CD4-positive, alpha-beta T cell (primary cell): ENCODE results near the gene TRIM71. TPM values are rescaled to one million over a fixed set of nuclear protein-coding genes. Genes with fewer than 3 reads are reported as not detected.
"Not testable (repeated sequence)": the region's sequence is repeated elsewhere in the genome, so short reads cannot be mapped to it uniquely, and the experiment has no call there.

Source experiments
- ATAC-seq: fragments of 200-7000 bp; cut with Tn5 transposase; one replicate; pipeline ENCODE4 v1.10.0; 2022; ENCODE audit warnings: mild to moderate bottlenecking; ENCODE audit not compliant: poor library complexity
- CTCF ChIA-PET: fragments of 350-600 bp; sonication (Branson Sonifier 250); formaldehyde crosslinking; loops from one replicate; lab custom pipeline; 2021; ENCODE audit warnings: antibody characterized with exemption, inconsistent platforms; lab: Charles Lee
- POLR2A ChIA-PET: fragments of 350-600 bp; sonication (Branson Sonifier 250); formaldehyde crosslinking; loops from one replicate; lab custom pipeline; 2021; ENCODE audit warnings: antibody characterized with exemption, inconsistent platforms; lab: Charles Lee
- DNase-seq, 14 experiments: peaks; one replicate each; pipeline ENCODE4 v3.0.0-alpha.2; 2013 to 2020; ENCODE audit warnings: mixed read lengths in 2 of 14
- H3K27ac ChIP-seq, 2 donors: one replicate each; pipeline versions ENCODE4 v1.5.1 to v1.7.0; 2013; ENCODE audit warnings: low read length in 2 of 2, low read depth in 1 of 2, mild to moderate bottlenecking in 1 of 2
- H3K27me3 ChIP-seq, 2 experiments: 1 replicate in 1 of 2; 2 replicates in 1 of 2; pipeline versions ENCODE4 v1.6.1 to v1.7.0; 2013; ENCODE audit warnings: low read length in 2 of 2, control low read depth in 1 of 2, mild to moderate bottlenecking in 1 of 2, moderate library complexity in 1 of 2; ENCODE audit not compliant: insufficient read depth in 2 of 2, control insufficient read depth in 1 of 2
- H3K36me3 ChIP-seq: one replicate; pipeline ENCODE4 v1.6.1; 2013; ENCODE audit warnings: low read length, control low read depth; ENCODE audit not compliant: insufficient read depth
- H3K4me1 ChIP-seq: one replicate; pipeline ENCODE4 v1.6.1; 2013; ENCODE audit warnings: low read length, control low read depth; ENCODE audit not compliant: insufficient read depth
- H3K4me3 ChIP-seq: one replicate; pipeline ENCODE4 v1.5.1; 2013; ENCODE audit warnings: mild to moderate bottlenecking, low read length, moderate library complexity
- H3K9me3 ChIP-seq, 2 experiments: 1 replicate in 1 of 2; 2 replicates in 1 of 2; pipeline versions ENCODE4 v1.6.1 to v1.7.0; 2013; ENCODE audit warnings: low read length in 2 of 2, mild to moderate bottlenecking in 2 of 2, control low read depth in 1 of 2, moderate library complexity in 1 of 2; ENCODE audit not compliant: control insufficient read depth in 1 of 2, insufficient read depth in 1 of 2
- H3K27ac Mint-ChIP-seq: one replicate; pipeline ENCODE4 v1.8.0; 2020; ENCODE audit warnings: mixed read lengths
- H3K27me3 Mint-ChIP-seq: one replicate; pipeline ENCODE4 v1.8.0; 2021; ENCODE audit warnings: mixed read lengths
- H3K36me3 Mint-ChIP-seq: one replicate; pipeline ENCODE4 v1.8.0; 2021; ENCODE audit warnings: low read depth, mixed read lengths
- H3K4me1 Mint-ChIP-seq: one replicate; pipeline ENCODE4 v1.8.0; 2021; ENCODE audit warnings: low read depth, mixed read lengths
- H3K4me3 Mint-ChIP-seq: one replicate; pipeline ENCODE4 v1.8.0; 2020; ENCODE audit warnings: mild to moderate bottlenecking, mixed read lengths
- H3K9me3 Mint-ChIP-seq: one replicate; pipeline ENCODE4 v1.8.0; 2020; ENCODE audit warnings: mixed read lengths
- intact Hi-C, 2 experiments: fragments of 100-400 bp; cut with DNase I in 1 of 2; cut with micrococcal nuclease in 1 of 2; formaldehyde crosslinking; loops; one replicate each; pipeline versions ENCODE4 v1.15.1 to v1.9.0; 2023 to 2025; cut with DNase I, micrococcal nuclease
- total RNA-seq, 174 experiments: library from RNA in 2 of 174; stranded (reverse) in 2 of 174; gene quantifications; one replicate each; pipeline ENCODE4 v1.2.3 and lab custom pipeline; 2021 to 2026
- TF ChIP-seq, protein P1 (sequence below): fragments of 200-600 bp; IDR thresholded peaks from one replicate; pipeline ENCODE4 v1.8.0; 2022; ENCODE audit warnings: antibody characterized with exemption, mild to moderate bottlenecking

TRIM71 gene
- total RNA-seq, 2 experiments from 2014 or later: 0.03 TPM; not detected in 1

DNA sequence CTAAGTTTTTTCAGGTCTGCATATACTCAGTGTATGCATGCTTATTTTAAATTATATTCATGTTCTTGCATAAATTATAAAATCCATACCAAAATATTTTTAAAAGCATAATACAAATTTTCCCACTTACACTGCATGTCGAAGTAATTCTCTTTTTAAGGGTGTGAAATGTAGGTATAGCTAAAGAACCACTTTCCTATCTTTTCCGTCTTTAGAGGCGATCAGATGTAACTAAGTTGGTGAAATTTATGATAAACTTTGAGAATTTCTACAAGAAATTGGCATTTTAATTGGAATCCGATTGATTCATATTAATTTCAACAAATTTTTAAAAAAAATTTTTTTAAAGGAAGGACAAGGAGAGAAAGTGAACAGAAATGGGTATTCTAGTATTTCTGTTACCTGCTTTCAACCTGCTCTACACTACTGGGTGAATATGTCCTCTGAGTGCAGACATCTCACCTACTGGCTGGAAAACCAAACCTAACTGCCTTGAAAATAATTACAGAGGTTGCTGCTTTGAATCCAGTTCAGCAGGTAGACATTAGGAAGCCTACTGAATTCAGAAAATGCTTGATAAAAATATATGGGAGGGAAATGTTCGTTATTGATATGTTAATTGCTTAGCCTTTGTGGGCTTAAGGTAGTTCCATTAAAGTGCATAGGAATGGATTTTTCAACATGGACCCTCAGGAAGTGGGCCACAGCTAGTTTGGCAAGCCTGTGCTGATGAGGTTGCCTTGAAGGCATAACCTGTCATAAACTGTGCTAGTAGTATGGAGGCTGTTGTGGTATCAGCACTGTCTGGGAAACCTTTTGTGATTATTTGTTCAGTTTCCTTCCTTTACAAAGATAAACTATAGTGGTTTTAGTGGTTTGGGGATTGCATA is 5.1 kb downstream of the TRIM71 start:
- CTCF ChIA-PET: no interaction called here
- Mint-ChIP-seq H3K4me1 (no peaks in the 10 kb centered on the region), H3K36me3 (no peaks in the 10 kb centered on the region), H3K4me3 (no peak overlapping the region), H3K27me3 (peaks cover 58% of the 10 kb centered on the region), H3K27ac (no peak overlapping the region), H3K9me3 (no peaks in the 10 kb centered on the region)
- Histone ChIP-seq H3K9me3 (peaks cover 0 to 5% of the 10 kb centered on the region in 2 experiments), H3K27ac (no peak overlapping the region), H3K4me3 (no peak overlapping the region), H3K27me3 (peaks cover 13 to 29% of the 10 kb centered on the region in 2 experiments), H3K36me3 (no peaks in the 10 kb centered on the region), H3K4me1 (peaks cover 2% of the 10 kb centered on the region)
- POLR2A ChIA-PET: interaction anchor here (0.6 kb wide), 1 partner anchor 488 kb away, joined by 4 read pairs; no protein-coding TSS in a partner anchor
- ATAC-seq (no peak), DNase-seq (no peak)
- TF ChIP-seq, protein P1, sequence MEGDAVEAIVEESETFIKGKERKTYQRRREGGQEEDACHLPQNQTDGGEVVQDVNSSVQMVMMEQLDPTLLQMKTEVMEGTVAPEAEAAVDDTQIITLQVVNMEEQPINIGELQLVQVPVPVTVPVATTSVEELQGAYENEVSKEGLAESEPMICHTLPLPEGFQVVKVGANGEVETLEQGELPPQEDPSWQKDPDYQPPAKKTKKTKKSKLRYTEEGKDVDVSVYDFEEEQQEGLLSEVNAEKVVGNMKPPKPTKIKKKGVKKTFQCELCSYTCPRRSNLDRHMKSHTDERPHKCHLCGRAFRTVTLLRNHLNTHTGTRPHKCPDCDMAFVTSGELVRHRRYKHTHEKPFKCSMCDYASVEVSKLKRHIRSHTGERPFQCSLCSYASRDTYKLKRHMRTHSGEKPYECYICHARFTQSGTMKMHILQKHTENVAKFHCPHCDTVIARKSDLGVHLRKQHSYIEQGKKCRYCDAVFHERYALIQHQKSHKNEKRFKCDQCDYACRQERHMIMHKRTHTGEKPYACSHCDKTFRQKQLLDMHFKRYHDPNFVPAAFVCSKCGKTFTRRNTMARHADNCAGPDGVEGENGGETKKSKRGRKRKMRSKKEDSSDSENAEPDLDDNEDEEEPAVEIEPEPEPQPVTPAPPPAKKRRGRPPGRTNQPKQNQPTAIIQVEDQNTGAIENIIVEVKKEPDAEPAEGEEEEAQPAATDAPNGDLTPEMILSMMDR: no peak
- intact Hi-C loops: no loop called here

DNA sequence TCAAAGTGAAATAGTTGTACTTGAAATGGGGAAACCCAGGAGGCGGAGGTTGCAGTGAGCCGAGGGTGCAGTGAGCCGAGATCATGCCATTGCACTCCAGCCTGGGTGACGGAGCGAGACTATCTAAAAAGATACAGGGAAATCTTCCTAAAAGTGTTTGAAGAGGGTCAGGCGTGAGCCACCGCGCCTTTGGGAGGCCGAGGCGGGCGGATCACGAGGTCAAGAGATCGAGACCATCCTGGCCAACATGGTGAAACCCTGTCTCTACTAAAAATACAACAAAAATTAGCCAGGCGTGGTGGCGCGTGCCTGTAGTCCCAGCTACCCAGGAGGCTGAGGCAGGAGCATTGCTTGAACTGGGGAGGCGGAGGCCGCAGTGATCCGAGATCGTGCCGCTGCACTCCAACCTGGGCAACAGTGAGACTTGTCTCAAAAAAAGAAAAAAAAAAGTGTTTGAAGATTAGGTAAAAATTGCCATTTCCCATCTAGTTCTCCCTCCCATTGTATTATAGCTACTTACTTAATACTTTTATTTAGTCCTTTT is 5.9 kb downstream of the TRIM71 start:
- CTCF ChIA-PET, H3K36me3 ChIP-seq, H3K36me3 Mint-ChIP-seq, H3K27ac Mint-ChIP-seq, H3K9me3 ChIP-seq, H3K9me3 Mint-ChIP-seq, H3K4me1 Mint-ChIP-seq, H3K27ac ChIP-seq, ATAC-seq, intact Hi-C loops, H3K4me3 ChIP-seq, H3K4me3 Mint-ChIP-seq, DNase-seq, H3K4me1 ChIP-seq: not testable (repeated sequence)
- POLR2A ChIA-PET: interaction anchor here (0.6 kb wide), 1 partner anchor 489 kb away, joined by 4 read pairs; no protein-coding TSS in a partner anchor
- H3K27me3 Mint-ChIP-seq: peaks cover 61% of the 10 kb centered on the region
- H3K27me3 ChIP-seq: peaks cover 13 to 25% of the 10 kb centered on the region in 2 experiments

DNA sequence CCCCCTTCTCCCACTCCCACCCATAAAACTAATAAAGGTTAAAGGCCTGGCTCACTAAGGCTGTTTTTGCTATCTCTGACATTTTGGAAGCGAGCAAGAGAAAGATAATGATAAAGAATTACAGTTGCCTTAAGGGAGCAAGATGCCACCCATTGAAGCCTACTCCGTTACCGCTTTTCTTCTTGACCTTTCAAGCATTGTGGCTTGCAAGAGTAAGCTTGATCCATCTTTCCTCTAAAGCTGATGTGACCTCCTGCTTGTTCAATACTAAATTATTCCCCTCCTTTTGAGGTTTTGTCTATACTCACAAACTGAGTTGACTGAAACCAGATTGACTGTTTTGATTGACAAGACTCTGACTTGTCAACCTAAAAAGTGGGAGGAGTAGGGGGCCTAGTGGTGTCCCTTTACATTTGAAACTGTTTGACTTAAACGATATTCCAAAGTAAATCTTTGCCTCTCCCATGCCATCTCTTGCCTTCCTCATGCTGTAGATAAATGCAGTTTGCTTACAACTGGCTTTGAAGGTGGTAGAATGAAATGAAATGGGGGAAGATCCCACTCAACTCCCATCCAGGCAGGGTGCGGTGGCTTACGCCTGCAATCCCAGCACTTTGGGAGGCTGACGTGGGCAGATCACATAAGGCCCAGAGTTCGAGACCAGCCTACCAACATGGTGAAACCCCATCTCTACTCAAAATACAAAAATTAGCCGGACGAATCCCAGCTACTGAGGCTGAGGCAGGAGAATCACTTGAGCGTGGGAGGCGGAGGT is 8.0 kb downstream of the TRIM71 start:
- Mint-ChIP-seq H3K4me3 (no peak overlapping the region), H3K27me3 (peaks cover 45% of the 10 kb centered on the region), H3K27ac (no peak overlapping the region), H3K9me3 (no peaks in the 10 kb centered on the region), H3K36me3 (no peaks in the 10 kb centered on the region), H3K4me1 (no peaks in the 10 kb centered on the region)
- intact Hi-C loops: no loop called here
- POLR2A ChIA-PET: no interaction called here
- Histone ChIP-seq H3K36me3 (no peaks in the 10 kb centered on the region), H3K4me1 (no peaks in the 10 kb centered on the region), H3K27ac (no peak overlapping the region), H3K27me3 (peaks cover 2 to 5% of the 10 kb centered on the region in 2 experiments), H3K9me3 (no peaks in the 10 kb centered on the region), H3K4me3 (no peak overlapping the region)
- no peak for DNase-seq
- CTCF ChIA-PET: no interaction called here
- TF ChIP-seq, protein P1: no peak
- no peak for ATAC-seq
